ENCODE measurements around the gene C1orf216.
"Not testable (repeated sequence)": the region's sequence is repeated elsewhere in the genome, so short reads cannot be mapped to it uniquely, and the experiment has no call there.

The C1orf216 gene

DNA sequence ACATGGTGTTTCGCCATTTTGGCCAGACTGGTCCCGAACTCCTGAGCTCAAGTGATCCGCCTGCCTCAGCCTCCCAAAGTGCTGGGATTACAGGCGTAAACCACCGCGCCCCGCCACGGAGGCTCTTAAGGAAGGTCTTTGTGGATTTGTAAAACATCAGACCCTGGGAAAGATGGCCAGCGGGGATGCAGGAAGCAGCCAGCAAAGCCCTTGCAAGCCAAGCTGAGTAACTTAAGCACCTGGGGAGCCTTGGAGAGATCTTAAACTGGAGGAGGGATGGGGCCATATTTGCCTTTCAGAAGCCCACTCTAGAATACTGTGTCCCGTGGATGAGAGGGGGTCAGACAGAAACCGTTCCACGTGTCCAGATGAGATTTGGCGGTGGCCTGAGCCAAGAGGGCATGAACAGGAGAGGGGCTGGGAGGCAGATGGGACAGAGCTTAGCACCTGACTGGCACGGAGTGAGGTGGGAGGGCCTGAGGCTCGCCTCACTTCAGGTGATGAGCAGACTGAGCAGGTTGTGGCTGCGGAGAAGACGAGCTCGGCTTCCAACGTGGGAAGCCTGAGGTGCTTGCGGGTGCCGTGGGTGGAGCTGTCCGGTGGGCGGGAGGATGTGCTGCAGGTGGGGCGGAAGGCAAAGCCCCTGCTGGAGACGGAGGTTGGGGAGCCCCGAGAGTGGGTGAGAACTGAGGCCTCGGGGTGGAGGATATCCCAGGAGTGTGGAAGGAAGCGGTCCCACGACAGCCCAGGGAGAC is 11.7 kb downstream of the C1orf216 start:
- no peak for DNase-seq

GRCh38 chr1:35702508-35702907 is 16.2 kb downstream of the C1orf216 start:
- DNase-seq = no peak

GRCh38 chr1:35699152-35699551 is 19.5 kb downstream of the C1orf216 start:
- not testable (repeated sequence) for DNase-seq

DNA sequence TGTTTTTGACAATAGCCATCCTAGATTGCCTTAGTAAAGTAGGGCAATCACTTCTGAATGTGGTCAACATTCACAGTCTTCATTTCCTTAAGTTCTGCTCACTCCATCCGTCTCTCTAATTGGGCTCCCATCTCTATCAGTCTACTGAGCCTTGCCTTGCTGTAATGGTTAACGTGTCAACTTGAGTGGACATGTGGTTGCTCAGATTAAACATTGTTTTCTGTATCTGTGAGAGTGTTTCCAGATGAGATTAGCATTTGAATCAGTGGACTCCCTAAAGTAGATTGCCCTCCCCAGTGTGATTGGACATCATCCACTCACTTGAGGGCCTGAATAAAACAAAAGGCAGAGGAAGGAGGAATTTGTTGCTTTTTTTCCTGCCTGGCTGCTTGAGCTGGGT is 26.4 kb downstream of the C1orf216 start:
- no peak for DNase-seq

- no peak for DNase-seq
Measured at GRCh38 chr1:35691571-35692220, 27.0 kb downstream of the C1orf216 start.

- no peak for DNase-seq
Measured at GRCh38 chr1:35691080-35691479, 27.6 kb downstream of the C1orf216 start.

DNA sequence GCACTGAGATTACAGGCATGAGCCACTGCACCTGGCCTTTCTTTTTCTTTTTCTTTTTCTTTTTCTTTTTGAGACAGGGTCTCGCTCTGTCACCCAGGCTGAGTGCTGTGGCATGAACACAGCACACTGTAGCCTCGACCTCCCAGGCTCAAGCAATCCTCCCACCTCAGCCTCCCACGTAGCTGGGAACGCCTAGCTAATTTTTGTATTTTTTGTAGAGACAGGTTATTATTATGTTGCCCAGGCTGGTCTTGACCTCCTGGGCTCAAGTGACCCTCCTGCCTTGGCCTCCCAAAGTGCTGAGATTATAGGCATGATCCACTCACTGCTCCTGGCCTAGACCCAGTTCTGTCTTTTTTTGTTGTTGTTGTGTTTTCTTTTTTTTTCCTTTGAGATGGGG is 28.6 kb downstream of the C1orf216 start:
- not testable (repeated sequence) for DNase-seq

GRCh38 chr1:35688161-35688560 is 30.5 kb downstream of the C1orf216 start:
- DNase-seq = no peak

DNA sequence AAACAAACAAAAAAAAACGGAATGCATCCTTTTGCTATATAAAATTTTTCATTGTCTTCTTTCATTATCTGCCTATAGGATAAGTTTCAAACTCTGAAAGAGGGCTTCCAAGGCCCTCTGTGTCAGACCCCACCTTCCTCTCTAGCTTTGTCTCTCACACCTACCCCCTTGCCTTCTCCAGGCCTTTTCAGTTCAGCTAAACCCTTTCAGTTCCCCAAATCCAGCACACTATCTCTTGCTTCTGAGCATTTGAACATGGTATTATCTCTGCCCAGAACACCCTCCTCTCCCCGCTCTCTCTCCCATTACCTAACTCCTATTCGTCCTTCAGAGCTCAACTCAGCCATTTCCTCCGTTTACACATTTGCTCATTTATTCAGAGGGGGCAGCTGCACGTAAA is 35.7 kb downstream of the C1orf216 start:
- DNase-seq = no peak

- no peak for DNase-seq
Measured at GRCh38 chr1:35680271-35680670, 38.4 kb downstream of the C1orf216 start.

DNA sequence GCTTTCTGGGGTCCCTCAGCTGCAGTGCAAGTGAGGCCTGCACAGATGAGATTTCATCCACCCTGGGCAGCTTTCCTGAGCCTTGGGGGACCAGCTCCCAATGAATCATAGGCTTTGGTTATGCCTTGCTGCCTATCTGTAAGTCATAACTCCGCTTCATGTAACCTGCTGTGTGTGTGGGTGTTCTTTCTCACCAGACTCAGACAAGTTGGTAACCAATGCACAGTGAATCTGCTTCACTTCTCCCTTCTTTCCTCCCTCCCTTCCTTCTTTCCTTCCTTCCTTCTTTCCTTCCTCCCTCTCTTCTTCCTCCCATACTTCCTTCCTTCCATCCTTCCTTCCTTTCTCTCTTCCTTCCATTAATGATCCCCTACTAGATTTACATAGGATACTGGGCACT is 42.9 kb downstream of the C1orf216 start:
- DNase-seq = no peak

- DNase-seq = no peak
Measured at GRCh38 chr1:35674111-35674510, 44.6 kb downstream of the C1orf216 start.

DNA sequence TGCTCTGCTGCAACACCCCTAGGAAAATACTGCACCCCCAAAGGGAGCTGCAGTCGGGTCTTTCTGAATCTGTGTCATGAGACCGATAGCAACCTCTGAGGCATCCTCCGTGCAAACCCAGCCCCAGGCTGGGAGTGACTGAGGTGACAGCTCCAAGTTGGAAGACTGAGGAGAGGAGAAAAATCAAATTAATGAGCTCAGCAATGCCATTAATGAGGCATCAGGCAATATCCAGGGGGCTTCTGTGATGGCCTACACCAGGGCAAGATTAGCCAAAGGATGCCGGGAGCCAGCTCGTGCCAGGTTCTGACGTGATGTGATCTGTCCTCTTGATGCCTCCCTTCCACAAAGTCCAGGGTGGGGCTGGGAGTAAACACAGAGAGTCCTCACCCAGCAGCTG is 46.6 kb downstream of the C1orf216 start:
- DNase-seq = no peak

DNA sequence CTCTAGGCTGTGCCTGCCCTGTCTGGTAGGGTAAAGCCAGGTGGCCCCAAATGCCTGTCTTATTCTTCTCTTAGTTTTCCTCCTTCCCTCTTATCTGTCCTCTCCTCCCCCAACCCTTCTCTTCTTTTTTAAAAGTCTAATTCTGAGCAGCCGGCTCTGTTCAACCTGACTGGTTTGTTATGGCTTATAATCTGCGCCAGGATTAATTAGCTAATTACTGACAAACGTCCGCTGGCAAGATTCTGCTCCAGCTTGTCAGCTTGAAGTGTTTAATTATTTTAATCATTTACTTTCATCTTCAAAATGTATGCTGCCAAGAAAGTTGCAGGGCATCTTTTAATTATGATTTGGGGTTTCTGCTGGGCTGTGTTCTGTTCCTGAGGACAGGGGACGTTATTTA is 50.2 kb downstream of the C1orf216 start:
- DNase-seq = no peak

- no peak for DNase-seq
Measured at GRCh38 chr1:35666916-35667315, 51.8 kb downstream of the C1orf216 start.

- no peak for DNase-seq
Measured at GRCh38 chr1:35666216-35666615, 52.5 kb downstream of the C1orf216 start.
